ENCODE results near the gene NR4A3.

- TF ChIP-seq POLR2A (IDR thresholded peaks at IDR 0.05): no peak
- TF ChIP-seq CTCF (IDR thresholded peaks at IDR 0.05 in 8 of 11, conservative IDR thresholded peaks at IDR 0.05 in 3 of 11): no peak
Observed at GRCh38 chr9:99814359-99814758, 7.3 kb upstream of the NR4A3 start.
